ENCODE measurements around the gene HMCN2.

Gene HMCN2

DNA sequence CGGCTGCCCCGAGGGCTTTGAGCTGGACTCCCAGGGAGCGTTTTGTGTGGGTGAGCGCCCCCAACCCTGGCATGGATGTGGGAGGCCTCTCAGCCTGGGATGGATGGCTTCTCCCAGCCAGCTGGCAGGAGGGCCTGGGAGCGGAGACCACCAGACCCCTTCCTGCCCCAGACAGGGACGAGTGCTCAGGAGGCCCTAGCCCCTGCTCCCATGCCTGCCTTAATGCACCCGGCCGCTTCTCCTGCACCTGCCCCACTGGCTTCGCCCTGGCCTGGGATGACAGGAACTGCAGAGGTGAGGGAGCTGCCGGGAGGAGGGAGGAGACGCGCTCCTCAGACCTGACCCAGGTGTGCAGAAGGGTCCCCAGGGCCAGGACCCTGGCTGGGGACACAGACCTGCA lies 161.8 kb downstream of the HMCN2 start:
- H3K4me3 ChIP-seq (ENCODE audit: low read depth, low read length) = no peak overlapping the region
- TF ChIP-seq, protein P1, sequence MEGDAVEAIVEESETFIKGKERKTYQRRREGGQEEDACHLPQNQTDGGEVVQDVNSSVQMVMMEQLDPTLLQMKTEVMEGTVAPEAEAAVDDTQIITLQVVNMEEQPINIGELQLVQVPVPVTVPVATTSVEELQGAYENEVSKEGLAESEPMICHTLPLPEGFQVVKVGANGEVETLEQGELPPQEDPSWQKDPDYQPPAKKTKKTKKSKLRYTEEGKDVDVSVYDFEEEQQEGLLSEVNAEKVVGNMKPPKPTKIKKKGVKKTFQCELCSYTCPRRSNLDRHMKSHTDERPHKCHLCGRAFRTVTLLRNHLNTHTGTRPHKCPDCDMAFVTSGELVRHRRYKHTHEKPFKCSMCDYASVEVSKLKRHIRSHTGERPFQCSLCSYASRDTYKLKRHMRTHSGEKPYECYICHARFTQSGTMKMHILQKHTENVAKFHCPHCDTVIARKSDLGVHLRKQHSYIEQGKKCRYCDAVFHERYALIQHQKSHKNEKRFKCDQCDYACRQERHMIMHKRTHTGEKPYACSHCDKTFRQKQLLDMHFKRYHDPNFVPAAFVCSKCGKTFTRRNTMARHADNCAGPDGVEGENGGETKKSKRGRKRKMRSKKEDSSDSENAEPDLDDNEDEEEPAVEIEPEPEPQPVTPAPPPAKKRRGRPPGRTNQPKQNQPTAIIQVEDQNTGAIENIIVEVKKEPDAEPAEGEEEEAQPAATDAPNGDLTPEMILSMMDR (IDR thresholded peaks at IDR 0.05; ENCODE audit: insufficient read depth, low read depth, low read length, missing control alignments) = no peak
- no peak for DNase-seq (ENCODE audit: low read depth)

DNA sequence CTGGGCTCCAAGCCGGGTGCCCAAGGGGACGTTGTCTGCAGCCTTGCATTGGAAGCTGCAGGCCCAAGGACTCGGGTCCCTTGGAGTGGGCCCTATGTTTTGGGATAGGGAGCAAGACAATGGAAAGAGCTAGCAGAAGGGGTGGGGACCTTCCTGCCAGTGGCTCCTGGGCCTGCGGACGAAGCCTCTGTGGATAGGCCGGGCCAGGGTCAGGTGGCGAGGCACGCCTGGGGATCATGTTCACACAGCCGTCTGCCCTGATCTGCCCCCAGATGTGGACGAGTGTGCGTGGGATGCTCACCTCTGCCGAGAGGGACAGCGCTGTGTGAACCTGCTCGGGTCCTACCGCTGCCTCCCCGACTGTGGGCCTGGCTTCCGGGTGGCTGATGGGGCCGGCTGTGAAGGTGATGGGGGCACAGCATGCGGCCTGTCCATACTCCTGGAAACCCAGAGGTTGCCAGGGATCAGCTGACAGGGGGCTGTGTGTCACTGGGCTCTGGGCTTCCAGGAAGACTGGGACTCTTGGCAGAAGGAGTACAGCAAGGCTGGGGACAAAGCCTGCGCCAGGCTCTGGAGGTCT lies 162.6 kb downstream of the HMCN2 start:
- TF ChIP-seq, protein P1 (IDR thresholded peaks at IDR 0.05; ENCODE audit: insufficient read depth, low read depth, low read length, missing control alignments) = no peak
- no peak for DNase-seq (ENCODE audit: low read depth)
- no peak overlapping the region for H3K4me3 ChIP-seq (ENCODE audit: low read depth, low read length)

DNA sequence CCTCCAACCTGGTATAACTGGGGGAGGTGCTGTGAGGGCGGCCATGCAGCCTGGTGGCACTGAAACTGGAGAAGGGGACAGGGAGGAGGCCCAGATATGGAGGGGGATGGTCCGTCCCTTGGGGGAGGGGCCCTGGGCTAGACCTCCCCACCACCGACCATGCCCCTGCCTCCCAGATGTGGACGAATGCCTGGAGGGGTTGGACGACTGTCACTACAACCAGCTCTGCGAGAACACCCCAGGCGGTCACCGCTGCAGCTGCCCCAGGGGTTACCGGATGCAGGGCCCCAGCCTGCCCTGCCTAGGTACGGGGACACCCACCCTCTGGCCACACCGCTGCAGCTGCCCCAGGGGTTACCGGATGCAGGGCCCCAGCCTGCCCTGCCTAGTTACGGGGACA lies 163.8 kb downstream of the HMCN2 start:
- H3K4me3 ChIP-seq (ENCODE audit: low read depth, low read length) = no peak overlapping the region
- TF ChIP-seq, protein P1 (IDR thresholded peaks at IDR 0.05; ENCODE audit: insufficient read depth, low read depth, low read length, missing control alignments) = no peak
- DNase-seq (ENCODE audit: low read depth) = no peak

GRCh38 chr9:130429831-130430230 lies 164.3 kb downstream of the HMCN2 start:
- no peak for DNase-seq (ENCODE audit: low read depth)
- TF ChIP-seq, protein P1 (IDR thresholded peaks at IDR 0.05; ENCODE audit: insufficient read depth, low read depth, low read length, missing control alignments) = no peak

GRCh38 chr9:130430232-130430631 lies 164.7 kb downstream of the HMCN2 start:
- H3K4me3 ChIP-seq (ENCODE audit: low read depth, low read length) = no peak overlapping the region
- TF ChIP-seq, protein P1 (IDR thresholded peaks at IDR 0.05; ENCODE audit: insufficient read depth, low read depth, low read length, missing control alignments) = no peak
- DNase-seq (ENCODE audit: low read depth) = no peak

More at GRCh38 chr9:130429831-130430230, 164.3 kb downstream of the HMCN2 start:
- H3K4me3 ChIP-seq (ENCODE audit: low read depth, low read length) = no peak overlapping the region

- H3K4me3 ChIP-seq (ENCODE audit: low read depth, low read length) = no peak overlapping the region
- TF ChIP-seq, protein P1 (IDR thresholded peaks at IDR 0.05; ENCODE audit: insufficient read depth, low read depth, low read length, missing control alignments) = no peak
- DNase-seq (ENCODE audit: low read depth) = no peak
Measured at GRCh38 chr9:130430734-130431535, 165.4 kb downstream of the HMCN2 start.

All from GM12865 (cell line).